Ammon's horn (tissue), 1 donor: ENCODE results near the gene ASIC3.

Source experiments
- DNase-seq: peaks from one replicate; pipeline ENCODE4 v3.0.0-alpha.2; 2016; ENCODE audit warnings: low spot score

Gene ASIC3

DNA sequence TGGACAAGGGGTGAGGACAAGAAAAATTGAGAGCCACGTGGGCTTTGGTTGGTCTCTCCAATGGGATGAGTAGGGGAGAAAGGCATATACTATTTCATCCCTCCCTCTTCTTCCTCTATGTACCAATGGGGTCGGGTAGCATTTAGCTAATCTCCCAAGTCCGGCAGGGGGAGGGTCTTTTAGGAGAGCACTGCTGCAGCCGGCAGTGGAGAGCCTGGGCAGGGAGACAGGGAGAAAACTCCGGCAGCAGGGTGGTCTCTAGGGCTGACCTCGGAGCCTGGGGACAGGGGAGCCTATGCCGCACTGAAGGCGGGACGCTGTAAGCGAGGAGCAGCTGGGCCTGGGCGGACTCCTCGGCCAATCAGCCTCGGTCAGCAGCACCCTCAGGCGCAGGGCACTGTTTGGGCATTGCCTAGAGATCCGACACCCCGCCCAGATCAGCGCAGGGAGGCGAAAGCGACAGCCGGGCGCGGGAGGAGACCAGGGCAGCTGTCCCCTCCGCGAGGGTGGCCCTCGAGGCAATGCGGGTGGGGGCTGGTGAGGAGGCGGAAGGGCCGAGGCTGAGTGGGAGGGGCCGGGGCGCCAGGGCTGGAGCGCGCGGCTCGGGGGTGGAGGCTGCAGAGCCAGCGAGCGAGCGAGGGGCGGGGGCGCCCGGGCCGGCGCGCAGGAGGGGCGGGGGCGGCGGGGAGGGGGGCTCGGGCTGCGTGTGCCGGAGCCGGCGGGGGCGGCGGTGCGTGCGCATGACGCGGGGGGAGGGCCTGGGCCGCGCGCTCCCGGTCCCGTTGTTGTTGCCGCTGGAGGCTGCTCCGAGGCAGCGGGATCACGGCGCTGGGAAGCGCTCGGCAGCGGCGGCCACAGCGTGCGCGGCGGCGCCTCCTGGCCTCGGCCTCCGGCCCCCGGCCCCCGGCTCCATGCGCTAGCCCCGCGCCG lies 37.6 kb downstream of the ASIC3 start, which contains the start of gene AGAP3:
TSS of gene AGAP3 (plus strand) at position 785 of the 930 bp plus-strand sequence. CDS start 267 bp downstream, outside the sequence.
- peak; percentile 93 for DNase-seq

DNA sequence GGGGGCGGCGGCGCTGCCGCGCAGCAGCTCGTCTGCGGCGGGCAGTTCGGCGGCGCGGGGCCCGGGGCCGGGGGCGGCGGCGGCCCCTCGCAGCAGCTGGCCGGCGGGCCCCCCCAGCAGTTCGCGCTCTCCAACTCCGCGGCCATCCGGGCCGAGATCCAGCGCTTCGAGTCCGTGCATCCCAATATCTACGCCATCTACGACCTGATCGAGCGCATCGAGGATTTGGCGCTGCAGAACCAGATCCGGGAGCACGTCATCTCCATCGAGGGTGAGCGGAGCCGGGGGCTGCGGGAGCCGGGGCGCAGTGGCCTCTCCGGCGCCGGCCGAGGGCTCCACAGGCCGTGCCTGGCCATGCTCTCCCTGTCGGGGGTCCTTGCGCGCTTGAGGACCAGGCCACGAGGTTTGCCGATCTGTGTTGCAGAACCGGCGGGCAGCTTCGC lies 38.5 kb downstream of the ASIC3 start:
- DNase-seq = peak; percentile 39

- peak; percentile 74 for DNase-seq
These were observed 39.1 kb downstream of the ASIC3 start for GRCh38 chr7:151087245-151088018.

DNA sequence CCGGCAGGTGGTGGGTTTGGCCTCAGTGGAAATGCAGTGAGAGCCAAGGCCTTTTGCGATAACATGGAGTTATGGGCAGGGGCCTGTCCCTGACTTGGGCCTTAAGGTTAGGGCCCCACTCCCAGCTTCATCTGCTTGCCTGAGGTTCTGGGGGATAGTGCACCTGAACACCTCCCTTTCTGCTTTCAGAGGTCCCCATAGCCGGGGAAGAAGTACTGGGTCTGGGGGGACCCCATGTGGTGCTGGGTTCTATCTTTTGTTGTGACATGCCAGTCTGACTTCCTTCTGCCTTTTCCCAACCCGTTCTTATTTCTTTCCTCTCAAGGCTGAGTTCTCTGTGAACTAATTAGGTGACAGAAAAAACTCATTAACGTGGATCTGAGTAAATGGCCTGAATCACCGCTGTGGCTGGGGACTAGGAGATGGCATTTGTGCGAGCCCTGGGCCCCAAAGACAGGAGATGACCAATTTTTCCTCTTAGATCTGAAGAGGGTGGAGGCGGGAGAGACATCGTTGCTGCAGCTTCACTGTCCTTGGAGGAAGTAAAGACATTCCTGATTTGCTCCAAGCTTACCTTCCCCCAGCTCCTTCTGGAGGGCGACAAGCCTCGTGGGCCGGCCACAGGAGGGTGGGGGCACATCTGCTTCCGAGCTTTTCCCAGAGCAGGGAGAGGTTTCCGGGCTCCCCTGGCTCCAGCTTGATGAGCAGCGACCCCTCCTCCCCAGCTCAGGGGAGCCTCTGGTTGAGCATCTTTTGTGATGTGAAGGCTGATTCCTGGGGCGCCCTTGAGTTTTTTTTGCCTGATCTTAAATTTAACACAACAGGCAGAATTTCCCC lies 39.9 kb downstream of the ASIC3 start:
- DNase-seq = no peak

DNA sequence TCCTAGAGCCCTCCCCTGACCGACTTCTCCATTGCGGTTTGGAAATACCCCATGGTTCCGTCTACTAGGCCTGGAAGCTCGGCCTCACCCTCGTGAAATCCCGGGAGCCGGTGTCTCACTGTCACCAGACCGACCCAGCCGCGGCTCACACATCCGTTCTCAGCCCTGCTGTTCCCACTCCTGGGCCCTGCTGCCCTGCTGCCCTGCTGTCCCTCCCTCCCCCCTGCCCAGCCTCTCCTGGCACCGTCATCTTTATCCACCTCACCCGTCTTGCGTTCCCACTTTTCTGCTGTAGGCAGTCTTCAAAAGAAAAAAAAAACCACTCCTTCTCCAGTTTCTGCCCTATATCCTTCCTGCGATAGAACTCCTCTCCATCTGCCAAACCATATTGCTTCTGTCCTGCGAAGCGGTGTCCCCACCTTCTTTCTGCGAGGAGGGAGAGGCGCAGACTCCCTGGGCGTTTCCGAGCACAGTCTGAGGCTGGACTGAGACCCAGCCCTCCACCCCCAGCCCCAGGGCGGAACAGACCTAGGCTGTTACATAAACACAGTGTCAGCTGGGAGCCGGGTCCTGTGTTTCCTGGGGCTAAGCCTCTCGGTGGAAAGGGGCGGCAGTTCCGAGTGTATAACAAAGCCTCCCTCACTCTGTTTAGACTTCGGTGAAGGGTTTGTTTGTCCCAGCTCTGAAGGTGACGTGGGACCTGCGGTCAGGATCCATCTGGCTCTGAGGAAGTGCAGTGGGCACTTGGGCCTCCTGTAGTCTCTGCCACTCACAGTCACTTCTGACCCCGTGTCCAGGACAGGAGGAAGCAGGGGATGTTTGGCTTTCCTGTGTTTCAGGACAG lies 40.7 kb downstream of the ASIC3 start:
- DNase-seq = peak; percentile 55

GRCh38 chr7:151089893-151090730 lies 41.8 kb downstream of the ASIC3 start:
- DNase-seq = no peak

- DNase-seq = no peak
These were observed 42.7 kb downstream of the ASIC3 start for GRCh38 chr7:151091003-151091402.

GRCh38 chr7:151091431-151091830 lies 43.1 kb downstream of the ASIC3 start:
- DNase-seq = no peak

DNA sequence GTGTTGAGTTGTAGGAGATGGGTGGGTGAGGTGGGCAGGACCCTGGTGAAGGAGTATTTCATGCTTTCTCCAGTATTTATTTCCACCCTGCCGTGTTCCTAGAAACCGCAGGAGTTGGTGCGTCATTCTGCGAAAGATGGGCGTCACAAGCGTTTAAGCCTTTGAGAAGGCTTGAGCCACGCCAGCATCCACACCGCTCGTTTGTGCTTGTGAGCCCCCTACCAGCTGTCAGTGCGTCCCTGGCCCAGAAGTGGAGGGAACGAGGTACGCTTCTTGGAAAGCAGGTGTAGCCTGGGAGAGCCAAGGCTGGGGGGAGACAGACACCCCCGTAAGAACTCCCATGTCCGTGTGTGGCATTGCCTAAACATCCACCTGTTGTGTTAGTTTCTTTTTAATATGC lies 43.7 kb downstream of the ASIC3 start:
- DNase-seq = no peak

DNA sequence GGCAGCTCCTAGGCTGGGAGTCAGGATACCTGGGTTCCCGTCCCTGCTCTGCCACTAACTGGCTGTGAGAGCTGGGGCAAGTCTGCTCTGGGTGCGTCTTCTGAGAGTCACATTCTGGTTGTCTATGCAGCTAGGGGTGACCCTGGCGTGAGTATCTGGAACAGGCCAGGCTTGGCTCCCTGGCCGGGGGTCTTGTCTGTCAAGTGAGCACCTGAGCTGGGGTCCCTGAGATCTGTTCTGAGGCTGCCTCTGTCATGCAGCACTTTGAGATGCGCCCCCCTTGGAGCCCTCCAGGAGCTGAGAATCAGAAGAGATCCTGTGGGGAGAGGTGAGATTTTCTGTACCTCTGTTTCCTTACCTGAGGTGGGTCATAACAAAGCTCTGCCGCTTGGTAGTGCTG lies 45.4 kb downstream of the ASIC3 start:
- no peak for DNase-seq

DNA sequence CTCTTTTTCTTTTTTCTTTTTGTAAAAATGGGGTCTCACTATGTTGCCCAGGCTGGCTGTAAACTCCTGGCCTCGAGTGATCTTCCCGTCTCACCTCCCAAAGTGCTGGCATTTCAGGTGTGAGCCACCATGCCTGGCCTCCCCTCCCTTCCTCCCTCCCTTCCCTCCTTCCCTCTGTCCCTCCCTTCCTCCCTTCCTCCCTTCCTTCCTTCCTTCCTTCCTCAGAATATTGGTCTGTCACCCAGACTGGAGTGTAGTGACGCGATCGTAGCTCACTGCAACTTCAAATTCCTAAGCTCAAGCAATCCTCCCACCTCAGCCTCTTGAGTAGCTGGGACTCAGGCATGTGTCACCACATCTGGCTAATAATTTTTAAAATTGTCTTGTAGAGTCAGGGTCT lies 46.3 kb downstream of the ASIC3 start:
- no peak for DNase-seq

DNA sequence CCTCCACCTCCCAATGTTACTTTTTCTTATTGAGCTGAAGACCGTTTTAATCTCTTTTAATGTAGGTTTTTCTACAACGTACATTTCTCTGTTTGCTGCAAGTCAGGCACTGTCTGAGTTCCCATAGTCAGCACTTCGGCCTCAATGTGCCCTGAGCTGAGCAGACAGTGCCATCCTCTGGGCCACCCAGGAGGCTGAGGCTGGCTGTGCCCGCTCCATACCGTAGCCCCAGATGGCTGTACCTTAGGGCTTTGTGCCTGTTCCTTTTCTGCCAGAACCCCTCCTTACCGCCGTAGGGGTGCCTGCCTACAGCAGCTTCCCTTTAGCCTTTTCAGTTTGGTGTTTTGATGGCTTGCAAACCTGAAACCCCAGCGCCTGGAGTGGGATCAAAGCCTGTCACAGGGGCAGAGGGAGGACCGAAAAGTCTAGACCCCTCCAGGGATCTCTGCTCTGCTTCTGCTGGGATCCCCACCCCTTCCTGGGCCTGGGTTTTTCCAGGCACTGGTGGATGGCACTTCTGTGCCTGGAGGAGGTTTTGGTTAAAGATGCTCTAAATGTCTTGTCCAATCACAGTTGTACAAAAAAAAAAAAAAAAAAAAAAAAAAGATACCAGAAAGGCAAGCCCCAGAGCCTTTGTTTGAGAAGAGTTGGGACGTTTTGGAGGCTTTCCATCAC lies 46.9 kb downstream of the ASIC3 start:
- no peak for DNase-seq

GRCh38 chr7:151095828-151096475 lies 47.6 kb downstream of the ASIC3 start:
- no peak for DNase-seq

- DNase-seq = no peak
These were observed 51.3 kb downstream of the ASIC3 start for GRCh38 chr7:151099486-151100211.

- no peak for DNase-seq
These were observed 52.6 kb downstream of the ASIC3 start for GRCh38 chr7:151100921-151101320.

- DNase-seq = no peak
These were observed 53.5 kb downstream of the ASIC3 start for GRCh38 chr7:151101621-151102396.
